PC-9 (cell line): ENCODE results near the gene DFFB. TPM values are rescaled to one million over a fixed set of nuclear protein-coding genes. Genes with fewer than 3 reads are reported as not detected.

Experiments used
- BruUV-seq: library from RNA; stranded (reverse); fragments of 400-500 nt; replicated peaks from 2 replicates; lab custom pipeline; 2021; lab: Mats Ljungman, UMichigan
- CTCF ChIA-PET: fragments of 300-600 bp; sonication (Branson Sonifier 250); formaldehyde crosslinking; loops from one replicate; lab custom pipeline; 2022; ENCODE audit warnings: antibody characterized with exemption; lab: Charles Lee
- POLR2A ChIA-PET: fragments of 300-600 bp; sonication (Branson Sonifier 250); formaldehyde crosslinking; loops from one replicate; lab custom pipeline; 2022; ENCODE audit warnings: antibody characterized with exemption; ENCODE audit not compliant: unreplicated experiment; lab: Charles Lee
- DNase-seq, 2 experiments: peaks; one replicate each; pipeline versions ENCODE4 v3.0.0 to v3.0.0-alpha.2; 2015 to 2022; ENCODE audit warnings: mixed read lengths in 1 of 2
- H2AFZ ChIP-seq: fragments of 200-600 bp; sonication (generic); 2 replicates; pipeline ENCODE4 v1.8.1; 2017; ENCODE audit warnings: antibody characterized with exemption
- H3F3A ChIP-seq: fragments of 200-600 bp; sonication (generic); 2 replicates; pipeline ENCODE4 v1.8.1; 2017; ENCODE audit warnings: antibody characterized with exemption, mild to moderate bottlenecking, low read depth; ENCODE audit not compliant: insufficient read depth
- H3K27ac ChIP-seq: fragments of 200-600 bp; sonication (generic); 2 replicates; pipeline ENCODE4 v1.6.1; 2016; ENCODE audit warnings: mixed run types
- H3K27me3 ChIP-seq: fragments of 200-600 bp; sonication (generic); 2 replicates; pipeline ENCODE4 v1.6.1; 2016; ENCODE audit warnings: low read depth, mixed run types; ENCODE audit not compliant: insufficient read depth
- H3K36me3 ChIP-seq: fragments of 200-600 bp; sonication (generic); 2 replicates; pipeline ENCODE4 v1.6.1; 2016; ENCODE audit warnings: low read depth, mixed run types
- H3K4me1 ChIP-seq: fragments of 200-600 bp; sonication (generic); replicated peaks from 2 replicates; pipeline ENCODE4 v1.6.1; 2016; ENCODE audit warnings: mixed run types; ENCODE audit not compliant: insufficient read depth
- H3K4me2 ChIP-seq: fragments of 200-600 bp; sonication (generic); 2 replicates; pipeline ENCODE4 v1.6.1; 2017; ENCODE audit warnings: mixed run types
- H3K4me3 ChIP-seq: fragments of 200-600 bp; sonication (generic); 2 replicates; pipeline ENCODE4 v1.6.1; 2016; ENCODE audit warnings: mixed run types
- H3K79me2 ChIP-seq: fragments of 200-600 bp; sonication (generic); 2 replicates; pipeline ENCODE4 v1.6.1; 2017; ENCODE audit warnings: low read depth, mixed run types
- H3K9me2 ChIP-seq: fragments of 200-600 bp; sonication (generic); 2 replicates; pipeline ENCODE4 v1.8.1; 2017; ENCODE audit warnings: mild to moderate bottlenecking; ENCODE audit not compliant: insufficient read depth
- H3K9me3 ChIP-seq: fragments of 200-600 bp; sonication (generic); 2 replicates; pipeline ENCODE4 v1.8.1; 2016; ENCODE audit warnings: low read depth; ENCODE audit not compliant: insufficient read depth
- H4K20me1 ChIP-seq: fragments of 200-600 bp; sonication (generic); 2 replicates; pipeline ENCODE4 v1.8.1; 2017; ENCODE audit not compliant: insufficient read depth
- CTCF ChIP-seq: fragments of 200-600 bp; sonication (generic); conservative IDR thresholded peaks from 2 replicates; pipeline ENCODE4 v1.6.1; 2017; ENCODE audit warnings: mixed run types, antibody characterized with exemption, mild to moderate bottlenecking, moderate library complexity
- EZH2 ChIP-seq: fragments of 200-600 bp; sonication (generic); IDR thresholded peaks from 2 replicates; pipeline ENCODE4 v1.8.0; 2017; ENCODE audit warnings: antibody characterized with exemption, low read depth
- intact Hi-C: fragments of 100-400 bp; cut with micrococcal nuclease; formaldehyde crosslinking; loops from one replicate; pipeline ENCODE4 v1.10.0; 2022; ENCODE audit not compliant: unreplicated experiment
- total RNA-seq: library from RNA; stranded (reverse); gene quantifications from 2 replicates; pipeline ENCODE4 v1.2.3, GENCODE V29; 2021

DFFB gene
- total RNA-seq, 1 experiment from 2014 or later = 4.7 TPM

DNA sequence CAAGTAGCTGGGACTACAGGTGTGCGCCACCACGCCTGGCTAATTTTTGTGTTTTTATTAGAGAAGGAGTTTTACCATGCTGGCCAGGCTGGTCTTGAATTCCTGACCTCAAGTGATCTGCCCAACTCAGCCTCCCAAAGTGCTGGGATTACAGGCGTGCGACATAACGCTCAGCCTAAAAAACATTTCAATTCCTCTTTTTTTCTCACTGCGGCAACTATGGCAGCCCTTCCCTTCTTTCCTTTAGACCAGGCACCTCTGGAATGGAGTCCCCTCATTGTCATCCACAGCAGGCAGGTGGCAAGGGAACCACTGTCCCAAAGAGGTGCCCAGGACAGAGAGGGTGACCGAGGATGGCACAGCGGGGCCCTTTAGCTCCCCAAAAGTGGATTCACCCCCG is 14.4 kb upstream of the DFFB start:
- BruUV-seq = no TSS peak
- TF ChIP-seq EZH2 (no peak), CTCF (no peak)
- no peaks in the 10 kb centered on the region for H3K27me3 ChIP-seq

DNA sequence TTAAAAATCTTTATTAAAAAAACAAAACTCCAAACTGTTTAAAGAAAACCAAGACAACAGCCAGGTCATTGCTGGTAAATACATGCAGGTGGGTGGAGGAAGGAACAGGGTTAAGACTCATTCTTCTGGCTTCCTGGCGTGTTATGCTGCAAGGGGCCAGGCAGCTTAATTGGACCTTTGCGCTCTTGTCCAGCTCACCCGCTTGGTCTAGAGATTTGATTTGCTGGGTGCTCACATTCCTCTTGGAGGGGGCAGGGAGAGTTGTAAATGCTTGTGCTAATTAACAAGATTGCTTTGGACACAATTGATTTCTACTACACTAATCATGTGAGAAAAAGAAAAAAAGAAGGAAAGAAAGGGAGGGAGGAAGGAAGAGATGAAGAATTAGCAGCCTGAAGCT is 10.7 kb upstream of the DFFB start:
- Histone ChIP-seq H3K9me3 (no peaks in the 10 kb centered on the region), H3K27ac (no peak overlapping the region), H3K4me2 (no peak overlapping the region), H3K9me2 (no peaks in the 10 kb centered on the region), H3K4me1 (no peaks in the 10 kb centered on the region), H2AFZ (no peak overlapping the region), H3K79me2 (no peaks in the 10 kb centered on the region), H3K36me3 (no peaks in the 10 kb centered on the region; the same call in 1 of the 2 replicates), H4K20me1 (no peaks in the 10 kb centered on the region), H3F3A (no peaks in the 10 kb centered on the region), H3K27me3 (no peaks in the 10 kb centered on the region), H3K4me3 (no peak overlapping the region)
- BruUV-seq = no TSS peak
- POLR2A ChIA-PET = no interaction called here
- intact Hi-C loops = no loop called here
- no peak for DNase-seq
- no peak for TF ChIP-seq EZH2
- TF ChIP-seq CTCF = no peak
- CTCF ChIA-PET = no interaction called here

More for the DNA sequence above, 14.4 kb upstream of the DFFB start:
- Histone ChIP-seq H3K4me3 (no peak overlapping the region), H3K9me3 (no peaks in the 10 kb centered on the region), H3F3A (no peaks in the 10 kb centered on the region), H3K27ac (no peak overlapping the region), H2AFZ (no peak overlapping the region), H3K9me2 (no peaks in the 10 kb centered on the region), H3K36me3 (0 out of 2 replicates have a peak, but pooled peaks cover 6% of the 10 kb centered on the region), H3K4me1 (no peaks in the 10 kb centered on the region), H3K79me2 (no peaks in the 10 kb centered on the region), H4K20me1 (no peaks in the 10 kb centered on the region), H3K4me2 (no peak overlapping the region)
- ChIA-PET POLR2A (no interaction called here), CTCF (no interaction called here)
- no peak for DNase-seq
- intact Hi-C loops = no loop called here

DNA sequence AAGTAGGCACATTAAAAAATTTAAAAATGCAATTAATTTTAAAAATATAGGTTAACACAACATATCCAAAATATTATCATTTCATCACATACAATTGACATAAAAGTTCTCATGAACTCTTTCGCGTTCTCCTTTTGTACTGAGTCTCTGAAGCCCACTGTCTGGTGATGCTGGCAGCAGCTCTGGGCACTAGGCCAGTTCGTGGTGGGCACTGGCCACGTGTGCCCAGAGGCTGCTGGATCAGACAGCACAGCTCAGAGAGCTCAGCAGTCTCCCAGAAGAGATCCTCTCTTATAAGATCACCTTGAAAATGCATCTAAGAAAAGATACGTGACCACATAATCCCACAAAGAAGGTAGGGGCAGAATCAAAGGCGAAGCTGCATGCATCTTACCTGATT is 10.2 kb upstream of the DFFB start:
- no peaks in the 10 kb centered on the region; the same call in 1 of the 2 replicates for H3K36me3 ChIP-seq
- POLR2A ChIA-PET = no interaction called here
- H3K4me1 ChIP-seq = no peaks in the 10 kb centered on the region
- no peak overlapping the region for H3K4me3 ChIP-seq
- no peaks in the 10 kb centered on the region for H3K9me3 ChIP-seq
- no peaks in the 10 kb centered on the region for H3K9me2 ChIP-seq
- H2AFZ ChIP-seq = no peak overlapping the region
- CTCF ChIA-PET = no interaction called here
- no peaks in the 10 kb centered on the region for H3K79me2 ChIP-seq
- H3K27me3 ChIP-seq = no peaks in the 10 kb centered on the region
- no peak for TF ChIP-seq CTCF
- no peak for TF ChIP-seq EZH2
- intact Hi-C loops = no loop called here
- no peaks in the 10 kb centered on the region for H3F3A ChIP-seq
- H3K27ac ChIP-seq = no peak overlapping the region
- DNase-seq = no peak
- no peaks in the 10 kb centered on the region for H4K20me1 ChIP-seq
- no peak overlapping the region for H3K4me2 ChIP-seq
- no TSS peak for BruUV-seq
